ENCODE measurements around the gene CRKL. TPM values are rescaled to one million over a fixed set of nuclear protein-coding genes. Genes with fewer than 3 reads are reported as not detected.
"Not testable (repeated sequence)": the region's sequence is repeated elsewhere in the genome, so short reads cannot be mapped to it uniquely, and the experiment has no call there.

The CRKL gene
- total and polyA plus RNA-seq, 2 donors, result 34.8 to 41.8 TPM

DNA sequence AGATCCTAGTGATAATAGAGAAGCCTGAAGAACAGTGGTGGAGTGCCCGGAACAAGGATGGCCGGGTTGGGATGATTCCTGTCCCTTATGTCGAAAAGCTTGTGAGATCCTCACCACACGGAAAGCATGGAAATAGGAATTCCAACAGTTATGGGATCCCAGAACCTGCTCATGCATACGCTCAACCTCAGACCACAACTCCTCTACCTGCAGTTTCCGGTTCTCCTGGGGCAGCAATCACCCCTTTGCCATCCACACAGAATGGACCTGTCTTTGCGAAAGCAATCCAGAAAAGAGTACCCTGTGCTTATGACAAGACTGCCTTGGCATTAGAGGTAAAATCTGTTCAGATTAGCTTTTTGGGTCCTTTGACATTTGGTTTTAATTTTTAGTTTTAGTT lies 16.7 kb downstream of the CRKL start:
- Histone ChIP-seq H3K27ac (ENCODE audit: low read depth) (no peak overlapping the region), H3K4me3 (ENCODE audit: low read depth, low read length) (no peak overlapping the region), H3K4me1 (ENCODE audit: insufficient read depth) (peaks cover 1% of the 10 kb centered on the region), H3K36me3 (ENCODE audit: insufficient read depth) (no peaks in the 10 kb centered on the region)
- no peak for DNase-seq (ENCODE audit: extremely low spot score)
- 89% methylated on average over 7 of the region's 7 CpGs for WGBS

DNA sequence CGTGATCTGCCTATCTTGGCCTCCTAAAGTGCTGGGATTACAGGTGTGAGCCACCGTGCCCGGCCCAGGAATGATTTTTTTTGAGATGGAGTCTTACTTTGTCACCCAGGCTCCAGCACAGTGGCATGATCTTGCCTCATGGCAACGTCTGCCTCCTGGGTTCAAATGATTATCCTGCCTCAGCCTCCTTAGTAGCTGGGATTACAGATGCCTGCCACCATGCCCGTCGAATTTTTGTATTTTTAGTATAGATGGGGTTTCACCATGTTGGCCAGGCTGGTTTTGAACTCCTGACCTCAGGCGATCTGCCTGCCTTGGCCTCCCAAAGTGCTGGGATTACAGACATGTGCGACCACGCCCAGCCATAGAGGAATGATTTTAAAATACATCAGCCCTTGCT lies 17.8 kb downstream of the CRKL start:
- 92% methylated on average over 9 of the region's 9 CpGs for WGBS
- not testable (repeated sequence) for H3K27ac ChIP-seq (ENCODE audit: low read depth); H3K4me3 ChIP-seq (ENCODE audit: low read depth, low read length); DNase-seq (ENCODE audit: extremely low spot score); H3K36me3 ChIP-seq (ENCODE audit: insufficient read depth); H3K4me1 ChIP-seq (ENCODE audit: insufficient read depth)

GRCh38 chr22:20935780-20936539 lies 18.8 kb downstream of the CRKL start:
- WGBS, result 90% methylated on average over 11 of the region's 11 CpGs
- not testable (repeated sequence) for H3K4me3 ChIP-seq (ENCODE audit: low read depth, low read length); H3K27ac ChIP-seq (ENCODE audit: low read depth); H3K4me1 ChIP-seq (ENCODE audit: insufficient read depth); DNase-seq (ENCODE audit: extremely low spot score); H3K36me3 ChIP-seq (ENCODE audit: insufficient read depth)

- WGBS, result 81% methylated on average over 12 of the region's 12 CpGs
- no peak overlapping the region for H3K27ac ChIP-seq (ENCODE audit: low read depth)
- H3K4me3 ChIP-seq (ENCODE audit: low read depth, low read length), result no peak overlapping the region
- no peaks in the 10 kb centered on the region for H3K36me3 ChIP-seq (ENCODE audit: insufficient read depth)
- DNase-seq (ENCODE audit: extremely low spot score), result no peak
- peaks cover 4% of the 10 kb centered on the region for H3K4me1 ChIP-seq (ENCODE audit: insufficient read depth)
Measured at GRCh38 chr22:20937031-20937793, 20.0 kb downstream of the CRKL start.

GRCh38 chr22:20937794-20938671 lies 20.8 kb downstream of the CRKL start:
- H3K36me3 ChIP-seq (ENCODE audit: insufficient read depth), result no peaks in the 10 kb centered on the region
- peaks cover 4% of the 10 kb centered on the region for H3K4me1 ChIP-seq (ENCODE audit: insufficient read depth)
- 81% methylated on average over 8 of the region's 8 CpGs for WGBS
- H3K27ac ChIP-seq (ENCODE audit: low read depth), result no peak overlapping the region
- no peak for DNase-seq (ENCODE audit: extremely low spot score)
- H3K4me3 ChIP-seq (ENCODE audit: low read depth, low read length), result no peak overlapping the region

DNA sequence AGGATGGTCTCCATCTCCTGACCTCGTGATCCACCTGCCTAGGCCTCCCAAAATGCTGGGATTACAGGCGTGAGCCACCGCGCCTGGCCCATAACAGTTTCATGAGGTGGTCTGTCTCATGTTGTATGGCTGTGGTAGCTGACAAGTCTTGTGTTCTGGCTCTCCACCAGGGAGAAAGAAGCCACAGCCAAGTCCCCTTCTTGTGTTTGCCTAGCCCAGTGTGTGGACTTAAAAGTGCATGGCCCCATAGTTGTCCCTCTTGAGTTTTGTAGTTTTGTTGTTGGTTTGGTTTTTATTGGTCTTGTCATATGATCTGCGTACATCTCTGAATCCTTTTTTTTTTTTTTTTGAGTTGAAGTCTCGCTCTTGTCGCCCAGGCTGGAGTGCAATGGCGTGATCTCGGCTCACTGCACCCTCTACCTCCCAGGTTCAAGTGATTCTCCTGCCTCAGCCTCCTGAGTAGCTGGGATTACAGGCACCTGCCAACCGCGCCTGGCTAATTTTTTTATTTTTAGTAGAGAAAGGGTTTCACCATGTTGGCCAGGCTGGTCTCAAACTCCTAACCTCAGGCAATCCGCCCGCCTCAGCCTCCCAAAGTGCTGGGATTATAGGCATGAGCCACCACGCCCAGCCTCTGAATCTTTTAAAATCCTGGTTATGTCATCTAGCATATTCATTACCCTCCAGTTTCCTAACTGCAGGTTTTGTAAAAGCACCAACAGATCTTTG lies 22.4 kb downstream of the CRKL start:
- not testable (repeated sequence) for H3K36me3 ChIP-seq (ENCODE audit: insufficient read depth); H3K27ac ChIP-seq (ENCODE audit: low read depth); H3K4me1 ChIP-seq (ENCODE audit: insufficient read depth); H3K4me3 ChIP-seq (ENCODE audit: low read depth, low read length); DNase-seq (ENCODE audit: extremely low spot score)
- WGBS, result 84% methylated on average over 14 of the region's 14 CpGs

- Histone ChIP-seq H3K36me3 (ENCODE audit: insufficient read depth) (no peaks in the 10 kb centered on the region), H3K4me3 (ENCODE audit: low read depth, low read length) (no peak overlapping the region), H3K4me1 (ENCODE audit: insufficient read depth) (peaks cover 4% of the 10 kb centered on the region), H3K27ac (ENCODE audit: low read depth) (no peak overlapping the region)
- DNase-seq (ENCODE audit: extremely low spot score), result no peak
- WGBS, result 57% methylated on average over 3 of the region's 3 CpGs
Measured at GRCh38 chr22:20940186-20940651, 23.0 kb downstream of the CRKL start.

DNA sequence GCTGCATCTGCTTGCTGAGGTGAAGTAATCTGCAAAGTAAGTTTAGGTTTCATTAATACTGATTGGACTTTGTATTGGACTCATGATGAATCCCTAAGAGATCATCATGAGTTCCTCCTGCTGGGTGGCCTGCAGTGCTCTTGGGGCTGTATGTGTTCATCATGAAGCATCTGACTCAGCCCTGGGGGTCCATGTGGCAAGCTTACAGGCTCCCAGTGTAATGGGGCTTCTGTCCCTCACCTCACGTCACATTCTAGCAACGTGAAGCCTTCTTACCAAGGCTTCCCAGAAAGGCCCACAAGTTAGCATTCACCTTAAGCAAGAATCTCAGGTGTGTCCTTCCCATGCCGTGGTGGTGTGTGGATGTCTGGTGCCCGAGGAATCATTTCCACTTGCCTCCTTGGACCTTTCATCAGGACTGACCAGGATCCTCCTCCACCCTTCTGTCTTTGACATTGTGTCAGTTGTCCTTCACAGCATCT lies 23.7 kb downstream of the CRKL start:
- DNase-seq (ENCODE audit: extremely low spot score), result no peak
- 90% methylated on average over 4 of the region's 4 CpGs for WGBS
- Histone ChIP-seq H3K4me3 (ENCODE audit: low read depth, low read length) (no peak overlapping the region), H3K36me3 (ENCODE audit: insufficient read depth) (no peaks in the 10 kb centered on the region), H3K4me1 (ENCODE audit: insufficient read depth) (peaks cover 4% of the 10 kb centered on the region), H3K27ac (ENCODE audit: low read depth) (no peak overlapping the region)

DNA sequence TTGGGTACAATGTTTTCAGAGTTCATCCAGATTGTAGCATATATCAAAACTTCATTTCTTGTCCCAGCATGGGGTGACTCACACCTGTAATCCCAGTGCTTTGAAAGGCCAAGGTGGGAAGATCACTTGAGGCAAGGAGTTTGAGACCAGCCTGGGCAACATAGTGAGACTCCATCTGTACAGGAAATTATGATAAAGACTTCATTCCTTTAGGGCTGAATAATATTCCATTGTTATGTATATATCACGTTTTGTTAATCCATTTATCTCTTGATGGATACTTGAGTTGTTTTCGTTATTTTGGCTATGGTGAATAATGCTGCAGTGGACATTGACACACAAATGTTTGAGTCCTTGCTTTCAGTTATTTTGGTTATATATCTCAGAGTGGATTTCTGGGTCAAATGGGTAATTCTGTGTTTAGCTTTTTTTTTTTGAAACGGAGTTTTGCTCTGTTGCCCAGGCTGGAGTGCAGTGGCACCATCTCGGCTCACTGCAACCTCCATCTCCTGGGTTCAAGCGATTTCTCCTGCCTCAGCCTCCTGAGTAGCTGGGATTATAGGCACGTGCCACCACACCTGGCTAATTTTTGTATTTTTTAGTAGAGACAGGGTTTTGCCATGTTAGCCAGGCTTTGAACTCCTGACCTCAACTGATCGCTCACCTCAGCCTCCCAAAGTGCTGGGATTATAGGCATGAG lies 25.1 kb downstream of the CRKL start:
- not testable (repeated sequence) for H3K4me3 ChIP-seq (ENCODE audit: low read depth, low read length); DNase-seq (ENCODE audit: extremely low spot score); H3K27ac ChIP-seq (ENCODE audit: low read depth); H3K4me1 ChIP-seq (ENCODE audit: insufficient read depth); H3K36me3 ChIP-seq (ENCODE audit: insufficient read depth)
- 79% methylated on average over 7 of the region's 7 CpGs for WGBS

GRCh38 chr22:20943104-20943933 lies 26.1 kb downstream of the CRKL start:
- Histone ChIP-seq H3K4me3 (ENCODE audit: low read depth, low read length) (no peak overlapping the region), H3K36me3 (ENCODE audit: insufficient read depth) (no peaks in the 10 kb centered on the region), H3K4me1 (ENCODE audit: insufficient read depth) (peaks cover 3% of the 10 kb centered on the region), H3K27ac (ENCODE audit: low read depth) (no peak overlapping the region)
- DNase-seq (ENCODE audit: extremely low spot score), result no peak
- WGBS, result 95% methylated on average over 8 of the region's 8 CpGs

GRCh38 chr22:20944042-20944441 lies 26.8 kb downstream of the CRKL start:
- no peak for DNase-seq (ENCODE audit: extremely low spot score)
- WGBS, result 20% methylated on average over 1 of the region's 1 CpG
- no peak overlapping the region for H3K4me3 ChIP-seq (ENCODE audit: low read depth, low read length)
- peaks cover 3% of the 10 kb centered on the region for H3K4me1 ChIP-seq (ENCODE audit: insufficient read depth)
- H3K36me3 ChIP-seq (ENCODE audit: insufficient read depth), result no peaks in the 10 kb centered on the region
- no peak overlapping the region for H3K27ac ChIP-seq (ENCODE audit: low read depth)

GRCh38 chr22:20945578-20945934 lies 28.3 kb downstream of the CRKL start:
- whole genome bisulfite sequencing, result 89% methylated on average over 2 of the region's 2 CpGs

More at GRCh38 chr22:20945578-20945934, 28.3 kb downstream of the CRKL start:
- Histone ChIP-seq H3K36me3 (ENCODE audit: insufficient read depth) (peaks cover 2% of the 10 kb centered on the region), H3K4me3 (ENCODE audit: low read depth, low read length) (no peak overlapping the region), H3K27ac (ENCODE audit: low read depth) (no peak overlapping the region), H3K4me1 (ENCODE audit: insufficient read depth) (no peaks in the 10 kb centered on the region)
- DNase-seq (ENCODE audit: extremely low spot score), result no peak
